ENCODE results near the gene ADCYAP1R1.

- TF ChIP-seq CTCF (IDR thresholded peaks at IDR 0.05; ENCODE audit: low read depth, low read length, poor library complexity, severe bottlenecking) (no peak), EZH2phosphoT487 (IDR thresholded peaks at IDR 0.05; ENCODE audit: borderline replicate concordance, low read length) (no peak)
Observed at GRCh38 chr7:31068006-31068675, 16.0 kb downstream of the ADCYAP1R1 start.

Data from DOHH2 (cell line).